Urinary bladder (tissue), 4 donors: Measurements from ENCODE around the gene ARHGEF10L. TPM values are rescaled to one million over a fixed set of nuclear protein-coding genes. Genes with fewer than 3 reads are reported as not detected.

Experiments used
- DNase-seq: peaks from one replicate; pipeline ENCODE4 v3.0.0-alpha.2; 2015; ENCODE audit errors: extremely low spot score
- H3K27ac ChIP-seq: one replicate; pipeline ENCODE4 v1.5.1; 2013; ENCODE audit warnings: low read depth, mild to moderate bottlenecking, moderate library complexity
- H3K36me3 ChIP-seq: one replicate; pipeline ENCODE4 v1.6.1; 2013; ENCODE audit warnings: mild to moderate bottlenecking, moderate library complexity; ENCODE audit not compliant: insufficient read depth
- H3K4me1 ChIP-seq: one replicate; pipeline ENCODE4 v1.6.1; 2013; ENCODE audit warnings: mild to moderate bottlenecking, moderate library complexity; ENCODE audit not compliant: insufficient read depth
- H3K4me3 ChIP-seq: one replicate; pipeline ENCODE4 v1.5.1; 2013; ENCODE audit warnings: low read depth, low read length
- WGBS: extraction: QIAGEN DNeasy Blood & Tissue Kit; methylation state at CpG from one replicate; pipeline ENCODE4 v1.1.7; 2013; 5-methylcytosine and 5-hydroxymethylcytosine counted together
- polyA plus RNA-seq: library from polyadenylated mRNA; stranded (reverse); fragments of 200-250 nt; gene quantifications from one replicate; pipeline ENCODE4 v1.2.3, GENCODE V29; 2013
- total RNA-seq: library from RNA; depleted of rRNA; stranded (reverse); fragments of >200 nt; gene quantifications from one replicate; pipeline ENCODE4 v1.2.3, GENCODE V29; 2014
- donor health status: healthy with polysubstance abuse.
- donor health status: healthy.

ARHGEF10L gene
- total and polyA plus RNA-seq, 2 donors, result 26.5 to 41.4 TPM

DNA sequence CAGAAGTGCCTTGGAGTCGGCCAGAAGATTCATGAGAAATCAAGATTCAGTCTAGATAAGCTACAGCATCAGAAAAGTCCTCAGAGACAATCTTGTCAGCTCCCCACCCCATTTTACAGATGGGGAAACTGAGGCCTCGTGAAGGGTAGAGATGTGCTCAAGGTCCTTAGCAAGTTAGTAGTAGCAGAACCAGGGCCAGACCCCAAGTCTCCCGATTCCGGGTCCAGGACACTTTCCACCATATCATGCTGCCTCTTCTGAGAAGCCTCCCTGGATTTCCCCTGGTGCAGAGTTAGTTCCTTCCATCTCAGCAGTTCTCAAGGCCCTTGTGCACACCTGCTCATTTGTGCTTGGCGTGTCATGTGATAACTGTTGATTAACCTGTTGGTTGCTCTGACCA, 124.1 kb downstream of the ARHGEF10L start:
- no peak for DNase-seq
- H3K4me3 ChIP-seq, result no peak overlapping the region
- no peaks in the 10 kb centered on the region for H3K4me1 ChIP-seq
- no peak overlapping the region for H3K27ac ChIP-seq
- peaks cover 5% of the 10 kb centered on the region for H3K36me3 ChIP-seq
- 91% methylated on average over 5 of the region's 5 CpGs for WGBS

DNA sequence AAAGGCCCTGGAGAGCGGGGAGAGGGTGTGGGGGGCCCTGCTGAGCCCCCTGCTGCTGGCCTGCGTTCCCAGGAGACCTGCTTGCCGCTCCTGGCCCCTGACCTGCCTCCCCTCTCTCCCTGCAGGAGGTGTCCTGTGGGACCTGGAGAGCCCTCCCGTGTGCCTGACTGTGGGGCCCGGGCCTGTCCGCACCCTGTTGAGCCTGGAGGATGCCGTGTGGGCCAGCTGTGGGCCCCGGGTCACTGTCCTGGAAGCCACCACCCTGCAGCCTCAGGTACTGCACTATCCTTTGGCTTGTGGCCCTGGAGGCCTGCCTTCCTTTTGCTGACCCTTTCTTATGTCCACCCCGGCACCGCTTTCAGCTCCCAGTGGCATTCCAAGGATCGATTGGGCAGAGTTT, 124.8 kb downstream of the ARHGEF10L start:
- no peak for DNase-seq
- Histone ChIP-seq H3K4me1 (no peaks in the 10 kb centered on the region), H3K4me3 (no peak overlapping the region), H3K27ac (no peak overlapping the region), H3K36me3 (peaks cover 5% of the 10 kb centered on the region)
- 85% methylated on average over 11 of the region's 11 CpGs for WGBS

- Histone ChIP-seq H3K36me3 (peaks cover 5% of the 10 kb centered on the region), H3K4me1 (no peaks in the 10 kb centered on the region), H3K4me3 (no peak overlapping the region), H3K27ac (no peak overlapping the region)
- WGBS, result 96% methylated on average over 8 of the region's 8 CpGs
- DNase-seq, result no peak
Measured at GRCh38 chr1:17665054-17665453, 125.6 kb downstream of the ARHGEF10L start.

DNA sequence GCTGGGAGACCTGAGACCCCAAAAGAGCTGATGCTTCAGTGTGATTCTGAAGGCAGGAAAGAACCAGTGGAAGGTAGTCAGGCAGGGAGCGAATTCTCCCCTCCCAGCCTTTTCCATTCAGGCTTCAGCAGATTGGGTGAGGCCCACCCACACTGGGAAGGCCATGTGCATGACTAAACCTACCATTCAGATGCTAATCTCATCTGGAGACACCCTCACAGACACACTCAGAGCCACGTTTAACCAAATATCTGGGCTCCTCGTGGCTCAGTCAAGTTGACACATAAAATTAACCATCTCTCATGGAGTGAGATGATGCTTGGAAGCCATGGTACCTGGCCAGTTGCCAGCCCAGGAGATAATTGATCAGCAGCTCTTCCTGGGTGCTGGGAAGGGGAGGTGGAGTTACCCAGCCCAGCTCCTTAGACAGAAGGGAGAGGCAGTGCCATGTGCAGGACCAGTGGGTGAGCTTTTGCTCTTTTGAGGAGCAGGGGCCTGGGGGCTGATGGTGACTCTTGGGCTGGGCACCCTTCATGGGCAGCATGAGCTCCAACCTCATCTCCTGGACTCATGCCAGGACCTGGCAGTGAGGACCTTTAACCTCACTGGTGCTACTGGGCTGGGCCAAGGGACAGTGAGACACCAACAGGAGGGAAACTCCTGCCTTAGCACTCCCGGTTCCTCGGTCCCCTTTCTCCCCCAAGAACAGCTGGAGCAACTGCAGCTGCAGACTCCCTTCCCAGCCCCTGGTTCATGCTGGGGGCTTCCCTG, 126.6 kb downstream of the ARHGEF10L start:
- H3K4me1 ChIP-seq, result no peaks in the 10 kb centered on the region
- no peak for DNase-seq
- H3K36me3 ChIP-seq, result peaks cover 5% of the 10 kb centered on the region
- 80% methylated on average over 5 of the region's 5 CpGs for WGBS
- H3K4me3 ChIP-seq, result no peak overlapping the region
- no peak overlapping the region for H3K27ac ChIP-seq

DNA sequence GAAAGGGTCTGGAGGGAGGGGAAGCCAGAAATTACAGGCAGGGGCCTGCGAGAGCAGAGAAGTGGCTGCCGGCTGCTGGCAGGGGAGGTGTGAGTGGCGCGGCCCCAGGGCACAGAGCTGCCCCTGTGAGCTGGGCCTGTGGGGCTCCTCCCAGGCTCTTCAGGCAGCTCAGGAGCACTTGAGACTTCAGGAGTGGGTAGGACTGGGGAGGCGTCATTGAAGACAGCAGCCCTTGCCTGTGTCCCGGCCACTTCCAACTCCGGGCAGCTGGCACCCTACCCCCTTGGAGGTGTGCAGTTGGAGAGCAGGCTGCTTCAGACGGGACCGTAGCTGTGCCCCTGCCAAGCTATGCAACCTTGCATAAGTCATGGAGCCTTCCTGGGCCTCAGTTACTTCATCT, 128.1 kb downstream of the ARHGEF10L start:
- H3K36me3 ChIP-seq, result peaks cover 5% of the 10 kb centered on the region
- WGBS, result 93% methylated on average over 9 of the region's 9 CpGs
- H3K4me3 ChIP-seq, result no peak overlapping the region
- no peak overlapping the region for H3K27ac ChIP-seq
- H3K4me1 ChIP-seq, result no peaks in the 10 kb centered on the region
- no peak for DNase-seq

- peaks cover 5% of the 10 kb centered on the region for H3K36me3 ChIP-seq
Measured at GRCh38 chr1:17668195-17668594, 128.7 kb downstream of the ARHGEF10L start.

GRCh38 chr1:17668624-17669175, 129.2 kb downstream of the ARHGEF10L start:
- H3K36me3 ChIP-seq, result peaks cover 5% of the 10 kb centered on the region
- H3K4me1 ChIP-seq, result no peaks in the 10 kb centered on the region
- DNase-seq, result no peak
- H3K4me3 ChIP-seq, result no peak overlapping the region
- H3K27ac ChIP-seq, result no peak overlapping the region
- WGBS, result 90% methylated on average over 20 of the region's 20 CpGs

More at GRCh38 chr1:17668195-17668594, 128.7 kb downstream of the ARHGEF10L start:
- Histone ChIP-seq H3K4me1 (no peaks in the 10 kb centered on the region), H3K27ac (no peak overlapping the region), H3K4me3 (no peak overlapping the region)
- no peak for DNase-seq
- WGBS, result 88% methylated on average over 12 of the region's 12 CpGs

DNA sequence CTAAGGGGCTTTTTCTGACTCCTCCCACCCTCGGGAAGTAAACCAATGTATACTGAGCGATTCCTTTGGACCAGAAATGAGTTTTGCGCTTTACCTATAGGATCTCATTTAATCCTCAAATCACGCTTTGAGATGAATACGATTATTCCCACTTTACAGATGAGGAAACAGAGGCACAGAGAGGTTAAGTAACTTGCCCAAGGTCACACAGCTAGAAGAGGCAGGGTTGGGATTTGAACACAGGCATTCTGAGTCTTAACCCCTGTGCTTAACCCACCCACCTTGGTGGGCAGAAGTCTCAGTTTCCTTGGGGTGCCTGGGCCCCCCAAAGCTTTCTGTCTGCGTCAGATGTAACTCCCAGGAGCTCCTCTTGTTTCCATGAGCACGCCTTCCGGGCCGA, 129.8 kb downstream of the ARHGEF10L start:
- Histone ChIP-seq H3K36me3 (peaks cover 5% of the 10 kb centered on the region), H3K27ac (no peak overlapping the region), H3K4me3 (no peak overlapping the region), H3K4me1 (no peaks in the 10 kb centered on the region)
- WGBS, result 95% methylated on average over 9 of the region's 9 CpGs
- no peak for DNase-seq

DNA sequence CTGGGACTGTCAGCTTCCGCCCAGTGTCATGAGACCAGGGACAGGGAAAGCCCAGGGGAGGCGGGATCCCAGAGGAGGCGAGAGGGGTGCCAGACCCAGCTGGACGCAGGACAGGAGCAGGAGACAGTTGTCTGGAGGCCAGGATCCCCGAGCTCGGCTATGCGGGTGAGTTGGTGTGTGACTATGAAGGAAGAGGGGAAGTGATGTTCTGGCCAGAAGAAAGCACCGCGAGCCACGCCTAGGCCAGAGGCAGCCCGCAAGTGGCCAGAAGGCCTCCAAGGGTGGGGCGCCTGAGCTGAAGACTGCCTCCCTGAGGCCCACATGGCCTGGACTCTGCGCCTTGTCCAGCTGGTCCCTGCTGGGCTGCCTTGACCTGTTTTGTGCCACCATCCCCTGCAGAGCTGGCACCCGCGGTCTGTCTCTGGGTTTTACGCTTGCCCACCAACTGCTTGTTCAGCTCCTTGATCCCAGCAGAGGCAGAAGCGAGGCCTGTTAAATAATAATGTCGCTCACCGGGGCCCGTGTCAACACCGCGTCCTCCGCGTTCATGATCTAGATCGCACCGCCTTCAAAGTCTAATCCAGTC, 130.5 kb downstream of the ARHGEF10L start:
- Histone ChIP-seq H3K27ac (no peak overlapping the region), H3K4me3 (no peak overlapping the region), H3K36me3 (peaks cover 2% of the 10 kb centered on the region), H3K4me1 (no peaks in the 10 kb centered on the region)
- WGBS, result 89% methylated on average over 26 of the region's 26 CpGs
- DNase-seq, result no peak

GRCh38 chr1:17670587-17671313, 131.3 kb downstream of the ARHGEF10L start:
- H3K27ac ChIP-seq, result no peak overlapping the region
- DNase-seq, result no peak
- H3K4me1 ChIP-seq, result no peaks in the 10 kb centered on the region
- no peak overlapping the region for H3K4me3 ChIP-seq
- WGBS, result 88% methylated on average over 27 of the region's 27 CpGs
- peaks cover 2% of the 10 kb centered on the region for H3K36me3 ChIP-seq

DNA sequence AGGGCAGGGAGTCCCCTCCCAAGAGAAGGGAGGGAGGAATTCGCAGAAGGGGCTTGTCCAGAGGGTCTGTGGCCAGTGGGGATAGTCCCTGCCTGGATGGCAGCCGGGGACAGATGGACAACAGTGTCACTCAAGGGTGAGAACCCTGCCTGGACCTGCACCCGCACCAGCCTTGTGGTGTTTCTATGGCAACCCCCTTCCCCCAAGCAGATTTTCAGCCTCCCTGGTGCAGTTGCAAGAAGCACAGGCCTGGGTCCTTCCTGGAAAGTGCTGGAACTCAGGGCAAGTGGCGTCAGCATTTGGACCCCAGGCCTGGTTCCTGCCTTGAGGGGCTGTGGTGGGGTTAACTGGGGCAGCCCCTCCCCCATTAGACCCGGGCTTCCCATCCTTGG, 131.8 kb downstream of the ARHGEF10L start:
- DNase-seq, result no peak
- Histone ChIP-seq H3K4me3 (no peak overlapping the region), H3K36me3 (peaks cover 2% of the 10 kb centered on the region), H3K27ac (no peak overlapping the region), H3K4me1 (no peaks in the 10 kb centered on the region)
- 63% methylated on average over 5 of the region's 5 CpGs for WGBS

- WGBS, result 66% methylated on average over 10 of the region's 10 CpGs
- Histone ChIP-seq H3K27ac (no peak overlapping the region), H3K36me3 (peaks cover 2% of the 10 kb centered on the region), H3K4me1 (no peaks in the 10 kb centered on the region), H3K4me3 (no peak overlapping the region)
- DNase-seq, result no peak
Measured at GRCh38 chr1:17671741-17672140, 132.2 kb downstream of the ARHGEF10L start.

- 75% methylated on average over 12 of the region's 12 CpGs for WGBS
- Histone ChIP-seq H3K4me3 (no peak overlapping the region), H3K27ac (no peak overlapping the region), H3K4me1 (no peaks in the 10 kb centered on the region), H3K36me3 (peaks cover 2% of the 10 kb centered on the region)
- DNase-seq, result no peak
Measured at GRCh38 chr1:17672226-17672625, 132.7 kb downstream of the ARHGEF10L start.
